T-helper 2 cell (primary cell): ENCODE results near the gene ARID5B.
A peak's percentile ranks its signal among the peaks of the same experiment; 100 is the strongest.

Experiments
- DNase-seq, 5 experiments: peaks; one replicate each; pipeline versions ENCODE4 v3.0.0 to v3.0.0-alpha.2; 2012 to 2022

ARID5B gene

DNA sequence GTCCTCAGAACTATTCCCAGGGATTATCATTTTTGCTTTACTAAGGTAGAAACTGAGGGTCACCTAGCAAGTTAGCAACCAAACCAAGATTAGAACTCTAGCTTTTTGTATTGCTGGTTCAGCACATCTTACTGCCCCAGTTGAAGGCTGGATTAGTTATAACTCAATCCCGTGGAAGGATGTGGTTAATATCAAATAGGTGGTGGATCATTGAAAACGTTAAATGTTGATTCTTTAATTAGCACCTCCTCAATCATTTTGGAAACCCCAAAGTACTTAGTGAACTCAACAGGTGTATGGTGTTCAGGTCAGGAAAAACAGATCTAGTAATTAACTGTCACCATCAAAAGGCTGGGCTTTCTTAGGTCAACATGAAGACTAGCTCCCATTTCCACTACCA, 152.4 kb downstream of the ARID5B start:
- DNase-seq, result peak in 1 of 5 experiments; percentile 62

DNA sequence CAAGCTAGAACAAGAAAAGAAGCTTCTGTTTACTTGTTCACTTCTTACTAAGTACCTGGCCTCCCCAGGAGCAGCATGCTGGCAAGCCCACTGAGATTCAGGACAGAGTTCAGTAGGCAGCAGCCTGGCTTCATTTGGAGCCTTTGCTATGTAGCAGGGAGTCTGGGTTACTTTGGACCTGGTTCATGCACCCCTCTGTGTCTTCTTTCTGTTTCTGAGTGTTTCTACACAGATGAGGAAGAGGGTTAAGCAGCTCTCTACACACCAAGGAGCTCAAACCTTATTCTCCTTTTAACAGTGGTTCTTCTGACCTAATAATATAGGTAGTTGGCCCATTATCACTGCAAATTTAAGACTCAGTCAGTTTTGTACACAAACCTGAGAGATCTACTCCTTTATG, 152.9 kb downstream of the ARID5B start:
- peak in 1 of 5 experiments; percentile 62 for DNase-seq

DNA sequence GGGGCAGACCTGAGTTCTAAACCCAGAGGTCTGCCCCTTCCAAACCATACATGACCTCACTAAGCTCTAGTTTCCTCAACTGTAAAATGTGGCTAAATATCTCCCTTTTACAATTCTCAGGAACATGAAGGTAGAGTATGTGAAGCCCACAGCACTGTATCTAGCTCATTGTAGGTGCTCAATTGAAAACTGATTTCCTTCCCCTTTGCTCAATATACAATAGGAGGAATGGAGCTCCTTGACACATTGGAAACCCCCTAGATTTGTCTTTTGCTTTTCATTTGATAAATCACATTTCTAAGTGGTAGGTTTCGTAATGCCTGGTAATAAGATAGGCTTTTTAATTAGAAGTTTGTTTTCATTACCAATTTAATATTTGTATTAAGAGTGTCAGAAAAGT, 153.3 kb downstream of the ARID5B start:
- DNase-seq, result peak in 1 of 5 experiments; percentile 69

DNA sequence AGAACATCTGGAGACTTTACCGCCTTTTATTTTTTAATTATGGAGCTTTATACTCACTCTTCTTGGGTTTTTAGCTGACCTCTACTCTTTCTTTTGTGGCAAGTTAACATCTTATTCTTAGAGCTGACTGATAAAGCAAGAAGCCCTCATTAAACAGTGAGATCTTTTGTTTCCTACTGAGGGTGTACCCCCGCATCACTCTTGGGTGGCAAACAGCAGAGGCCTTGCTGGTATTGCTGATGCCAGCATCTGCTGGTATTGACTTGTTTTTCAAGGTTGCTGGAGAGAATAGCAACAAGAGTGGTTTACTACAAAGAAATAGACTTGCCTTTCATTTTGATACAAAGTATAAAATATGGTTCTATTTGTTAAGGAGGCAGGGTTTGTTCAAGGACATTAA, 154.7 kb downstream of the ARID5B start:
- peak in 1 of 5 experiments; percentile 57 for DNase-seq

DNA sequence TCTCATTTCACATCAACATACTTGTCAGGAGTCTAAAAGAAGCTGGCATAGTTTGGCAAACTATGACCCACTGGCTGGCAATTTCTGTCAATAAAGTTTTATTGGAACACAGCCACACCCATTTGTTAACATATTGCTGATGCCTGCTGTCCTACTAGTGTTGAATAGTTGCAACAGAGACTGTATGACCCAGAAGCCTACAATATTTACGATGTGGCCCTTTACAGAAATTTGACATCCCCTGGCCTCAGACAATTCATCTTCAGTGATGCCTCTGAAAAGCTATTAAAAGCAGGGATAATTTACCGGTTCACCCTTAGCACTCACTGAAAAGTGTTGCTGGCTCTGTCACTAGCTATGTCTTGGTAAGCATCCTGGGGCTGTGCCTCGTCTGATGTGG, 155.2 kb downstream of the ARID5B start:
- DNase-seq, result no peak

DNA sequence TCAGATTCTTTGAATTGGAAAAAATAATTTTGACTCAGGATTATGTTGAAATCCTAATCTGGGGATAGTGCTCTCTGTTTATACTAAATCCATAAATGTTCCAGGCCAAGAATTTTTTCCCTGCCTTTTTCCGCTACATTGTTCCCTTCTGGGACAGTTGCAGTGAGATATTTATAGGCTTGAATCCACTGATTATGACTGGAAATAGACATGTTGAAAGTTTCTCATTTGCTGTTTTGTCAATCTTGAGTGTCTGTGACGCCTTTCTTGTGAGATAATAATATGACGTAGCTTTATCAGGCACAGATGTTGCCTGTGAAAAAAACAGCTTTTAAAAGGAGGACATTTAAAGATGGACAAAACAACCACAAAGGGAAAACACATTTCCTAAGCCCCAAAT, 155.9 kb downstream of the ARID5B start:
- no peak for DNase-seq

DNA sequence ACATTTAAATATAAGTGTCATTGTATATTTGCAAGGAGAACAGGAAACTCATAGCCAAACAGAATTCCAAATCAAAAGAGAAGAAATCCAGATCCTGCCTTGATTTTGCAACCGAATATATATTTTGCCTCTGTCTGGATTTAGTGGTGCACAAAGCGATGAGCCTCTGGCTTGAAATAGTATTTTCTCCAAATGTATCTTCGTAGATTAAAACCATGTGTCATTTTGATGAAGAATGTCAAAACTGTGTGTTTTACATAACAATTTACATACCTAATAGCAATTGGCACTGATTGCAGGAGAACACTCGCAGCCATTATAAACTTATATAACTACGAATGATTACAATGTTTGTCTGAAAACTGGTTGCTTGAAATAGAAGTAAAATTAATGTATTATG, 156.4 kb downstream of the ARID5B start:
- no peak for DNase-seq

DNA sequence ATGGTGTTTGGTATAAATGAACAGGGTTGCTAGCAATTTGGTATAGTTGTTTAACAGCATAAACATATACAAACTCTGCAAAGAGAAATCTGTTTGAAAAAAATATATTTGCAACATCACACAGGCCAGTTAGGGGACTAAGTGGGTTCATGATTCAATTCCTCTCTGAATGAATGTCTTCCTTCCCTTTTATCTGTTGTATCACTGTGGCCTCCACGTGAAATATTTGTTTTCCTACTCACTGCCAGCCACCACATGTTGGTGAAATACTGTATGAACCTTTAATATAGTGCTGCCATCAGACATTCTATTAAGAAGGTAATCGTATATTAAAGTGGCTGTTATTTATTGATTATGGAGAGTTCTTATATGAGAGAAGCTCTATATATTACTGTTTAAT, 157.0 kb downstream of the ARID5B start:
- no peak for DNase-seq

DNA sequence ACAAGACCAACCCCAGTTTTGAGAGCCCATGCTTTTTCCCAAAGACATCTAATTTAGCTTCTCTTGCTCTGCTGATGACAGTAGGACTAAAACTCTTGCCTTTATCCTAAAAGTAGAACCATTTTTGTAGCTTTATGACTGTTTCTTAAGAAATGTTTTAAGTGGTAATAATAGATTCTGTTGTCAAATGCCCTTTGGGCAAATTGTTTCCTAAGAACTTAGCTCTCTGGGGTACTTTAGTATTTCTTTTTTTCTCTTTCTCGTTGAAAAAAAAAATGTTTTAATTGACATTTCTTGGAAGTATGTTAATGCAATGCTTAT, 157.4 kb downstream of the ARID5B start:
- DNase-seq, result no peak

DNA sequence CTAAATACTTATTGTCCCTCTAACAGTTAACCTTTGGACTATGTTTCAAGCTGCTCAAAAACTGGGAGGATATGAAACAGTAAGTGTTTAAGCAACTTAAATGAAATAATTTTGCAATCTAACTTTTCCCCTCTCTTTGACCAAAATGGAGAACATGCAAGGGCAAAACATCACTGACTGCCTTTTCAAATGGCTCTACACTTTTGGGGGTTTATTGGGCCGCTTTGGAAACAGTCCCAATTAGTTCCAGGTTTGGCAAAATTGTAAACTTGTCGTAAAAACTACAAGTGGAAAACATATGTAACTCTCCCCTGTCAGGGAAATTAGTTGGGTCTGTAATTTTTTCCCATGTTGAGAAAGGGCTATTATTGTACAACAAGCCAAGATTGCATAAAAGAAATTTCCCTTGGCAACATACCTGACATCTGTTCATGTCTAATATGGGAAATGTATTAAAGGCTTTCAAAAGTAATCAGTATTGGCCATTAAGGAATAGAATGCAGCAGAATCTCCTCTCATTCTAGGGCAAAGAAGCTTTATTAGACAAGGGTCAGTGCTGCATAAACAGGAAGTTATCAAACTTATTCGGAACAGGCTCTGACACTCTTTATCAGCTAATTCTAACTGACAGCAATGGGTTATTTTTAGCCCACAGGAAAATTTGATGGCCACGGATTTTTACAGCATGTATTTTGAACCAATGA, 157.9 kb downstream of the ARID5B start:
- DNase-seq, result peak in 1 of 5 experiments; percentile 38

DNA sequence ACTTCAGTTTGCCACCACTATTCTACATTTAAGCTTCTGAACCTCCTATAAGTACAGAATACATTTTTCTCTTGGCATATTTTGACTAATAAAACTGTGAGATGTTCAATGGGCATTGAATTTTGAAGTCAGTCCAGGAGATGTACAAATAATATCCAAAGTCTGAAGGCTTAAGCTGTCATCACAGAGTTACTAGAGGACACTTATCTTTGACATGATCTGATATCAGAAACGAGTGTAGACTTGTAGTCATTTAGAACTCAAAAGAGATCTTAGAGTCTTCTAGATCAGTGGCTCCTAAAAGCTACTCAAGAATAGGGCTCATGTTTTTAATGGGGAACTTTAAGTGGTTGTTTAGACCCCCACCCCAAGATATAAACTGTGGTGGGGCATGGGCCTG, 160.5 kb downstream of the ARID5B start:
- DNase-seq, result peak in 1 of 5 experiments; percentile 79

DNA sequence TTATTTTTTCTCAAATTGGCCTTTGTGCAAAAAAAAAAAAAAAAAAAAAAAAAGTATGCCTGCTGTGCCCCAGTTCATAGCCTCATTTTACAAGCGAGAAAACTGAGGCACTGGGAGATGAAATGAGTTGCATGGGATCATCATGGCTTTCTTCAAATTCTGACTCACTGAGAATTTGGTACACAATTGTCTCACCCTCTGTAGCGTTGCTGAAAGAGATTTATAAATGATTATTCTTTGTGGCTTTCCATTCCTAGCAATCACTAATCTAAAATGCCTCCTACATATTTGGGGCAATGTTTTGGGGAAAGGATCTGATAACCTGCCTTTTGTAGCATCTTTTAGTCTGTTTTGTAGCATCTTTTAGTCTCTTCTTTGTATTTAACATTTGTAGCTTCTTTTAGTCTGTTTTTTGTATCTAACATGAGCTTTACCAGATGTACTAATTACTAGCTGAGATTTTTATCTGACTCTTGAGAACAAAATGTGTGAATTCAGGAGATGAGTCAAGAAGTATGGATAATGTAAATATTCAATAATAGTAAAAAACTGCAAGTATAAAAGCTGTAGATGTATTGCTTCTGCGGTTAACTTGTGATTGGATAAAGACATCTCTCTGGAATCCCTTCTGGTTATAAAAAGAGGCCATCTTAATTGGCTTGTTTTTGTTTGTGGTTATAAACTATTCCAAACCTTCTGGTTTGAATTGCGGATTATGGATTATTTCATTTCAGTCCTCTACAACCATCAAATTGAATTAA, 161.4 kb downstream of the ARID5B start:
- DNase-seq, result peak in 1 of 5 experiments; percentile 77

DNA sequence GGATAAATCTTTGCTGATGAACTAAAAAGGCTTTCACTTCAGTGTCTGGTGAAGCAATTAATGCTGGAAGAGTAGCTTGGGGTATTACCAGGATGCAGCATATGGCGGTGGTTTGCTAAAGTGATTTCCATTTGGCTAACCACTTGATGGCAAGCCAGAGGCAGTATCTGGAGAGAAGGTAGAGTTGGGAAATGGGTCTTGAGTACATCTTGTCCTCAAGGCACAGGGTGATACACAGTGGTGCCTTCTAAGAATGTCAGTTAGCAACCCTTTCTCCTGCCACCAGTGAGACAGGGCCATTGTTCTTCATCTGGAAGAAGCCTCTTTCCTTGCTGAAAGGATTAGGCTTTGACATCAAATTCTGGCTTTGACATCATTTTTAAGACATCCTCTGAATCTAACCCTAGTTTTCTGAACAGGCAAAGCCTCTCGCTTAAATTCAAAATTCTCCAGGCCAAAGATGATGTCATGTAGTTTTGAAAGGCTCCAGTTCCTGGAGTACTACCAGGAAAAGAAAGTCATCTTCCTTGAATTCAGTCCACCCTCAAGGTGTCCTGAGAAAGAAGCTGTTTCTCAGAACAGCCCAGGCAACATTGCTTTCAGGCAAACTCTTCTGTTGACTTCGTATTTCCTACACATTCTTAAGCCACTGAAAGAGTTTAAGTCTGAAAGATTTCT, 162.4 kb downstream of the ARID5B start:
- no peak for DNase-seq

DNA sequence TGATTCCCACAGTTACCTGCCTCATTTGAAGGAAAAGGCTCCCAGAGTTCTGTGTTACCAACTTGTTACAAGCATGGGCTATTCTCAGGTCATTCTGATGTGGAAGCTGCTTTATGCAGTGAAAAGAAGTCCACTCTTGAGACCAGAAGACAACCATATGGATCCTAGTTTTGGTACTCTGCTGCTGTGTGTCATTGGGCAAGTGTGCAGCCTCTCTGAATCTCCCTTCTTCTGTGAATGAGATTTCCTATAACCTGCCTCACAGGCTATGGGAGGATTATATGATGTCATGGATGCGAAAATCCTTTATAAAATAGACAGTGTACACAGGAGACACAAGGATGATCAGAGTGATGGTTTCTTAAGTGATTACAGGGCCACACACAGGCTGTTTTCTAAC, 166.1 kb downstream of the ARID5B start:
- DNase-seq, result no peak

DNA sequence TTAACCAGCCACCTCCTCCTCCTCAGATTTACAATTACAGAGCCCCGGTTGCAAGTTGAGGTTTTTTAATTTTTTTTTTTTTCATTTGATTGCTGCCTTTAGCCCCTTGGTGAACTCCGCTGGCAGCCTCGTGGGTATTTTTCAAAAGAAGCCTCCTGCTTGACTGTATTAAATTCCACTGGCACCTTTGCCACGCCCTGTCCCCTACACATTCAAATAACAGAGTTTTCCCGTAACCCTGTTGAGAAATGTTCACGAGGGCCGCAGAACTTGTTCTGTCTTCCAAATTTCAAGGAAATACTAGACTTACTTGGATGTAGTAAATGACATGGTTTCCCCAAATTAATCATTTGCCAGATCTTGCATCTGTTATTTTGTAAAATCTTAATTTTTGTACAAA, 167.0 kb downstream of the ARID5B start:
- no peak for DNase-seq

DNA sequence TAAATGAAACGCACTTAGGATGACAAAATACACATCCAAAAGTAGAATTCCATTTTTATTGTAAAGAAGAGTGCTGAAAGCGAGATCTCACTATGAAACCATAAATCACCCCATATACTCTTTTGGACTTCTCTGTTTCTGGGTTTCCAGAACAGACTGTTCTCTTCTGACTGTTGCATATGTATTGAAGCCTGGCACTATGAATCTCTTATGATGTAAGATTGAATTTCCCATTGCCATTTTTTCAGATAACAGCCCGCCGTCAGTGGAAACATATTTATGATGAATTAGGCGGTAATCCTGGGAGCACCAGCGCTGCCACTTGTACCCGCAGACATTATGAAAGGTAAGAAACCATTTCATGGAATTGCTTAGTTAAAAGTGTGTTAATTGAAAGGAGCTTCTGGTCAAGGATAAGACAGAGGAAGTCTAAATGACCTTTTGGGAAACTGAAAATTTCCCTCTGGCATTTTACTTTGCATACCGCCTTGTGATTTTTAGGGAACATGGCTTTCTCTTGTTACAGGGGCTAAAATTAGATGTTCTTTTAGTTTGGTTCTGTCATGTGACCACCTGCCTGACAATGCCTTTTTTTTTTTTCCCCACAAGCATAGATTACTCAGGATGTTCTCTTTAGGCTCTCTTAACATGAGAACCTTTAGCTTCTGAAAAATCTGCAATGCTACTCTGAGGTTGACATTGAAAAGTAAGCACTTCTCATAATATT, 168.1 kb downstream of the ARID5B start:
- no peak for DNase-seq

DNA sequence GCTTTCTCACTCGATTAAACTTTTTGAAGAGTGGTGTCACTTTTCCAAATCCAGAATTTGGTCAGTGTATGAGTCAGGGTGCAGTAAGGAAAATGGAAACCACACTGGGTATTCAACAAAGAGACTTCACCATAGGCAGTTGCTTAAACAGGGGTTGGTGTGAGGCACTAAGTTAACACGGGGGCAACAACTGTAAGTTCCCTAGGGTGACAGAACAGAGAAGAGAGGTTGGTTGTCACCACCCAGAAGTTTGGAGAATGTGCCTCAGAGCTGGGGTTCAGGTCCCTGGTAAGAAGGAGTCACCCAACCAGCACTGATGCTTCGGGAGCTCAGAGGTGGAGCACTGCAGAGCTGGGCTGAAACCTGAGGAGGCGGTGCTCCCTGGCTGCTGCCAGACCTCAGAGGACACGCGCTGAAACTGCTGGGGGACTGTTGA, 170.4 kb downstream of the ARID5B start:
- DNase-seq, result peak in 1 of 5 experiments; percentile 57

DNA sequence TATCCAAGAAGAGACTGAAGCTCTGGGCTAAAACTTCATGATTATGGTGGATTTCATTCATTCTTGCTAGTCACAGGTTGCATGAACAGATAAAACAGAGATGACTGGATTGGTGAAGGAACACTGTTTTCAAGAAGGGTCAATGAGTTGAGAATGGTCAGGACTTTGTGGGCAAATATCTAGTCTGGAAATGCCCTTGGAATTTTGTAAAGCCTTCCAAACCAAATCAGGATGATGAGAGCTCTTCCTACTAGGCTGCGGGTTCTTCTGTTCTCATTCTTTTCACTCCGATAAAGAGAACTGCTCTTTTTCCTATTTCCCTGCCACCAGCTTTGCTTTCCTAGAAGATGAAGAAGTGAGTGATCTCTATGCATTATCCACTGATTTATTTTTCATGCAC, 171.4 kb downstream of the ARID5B start:
- no peak for DNase-seq

DNA sequence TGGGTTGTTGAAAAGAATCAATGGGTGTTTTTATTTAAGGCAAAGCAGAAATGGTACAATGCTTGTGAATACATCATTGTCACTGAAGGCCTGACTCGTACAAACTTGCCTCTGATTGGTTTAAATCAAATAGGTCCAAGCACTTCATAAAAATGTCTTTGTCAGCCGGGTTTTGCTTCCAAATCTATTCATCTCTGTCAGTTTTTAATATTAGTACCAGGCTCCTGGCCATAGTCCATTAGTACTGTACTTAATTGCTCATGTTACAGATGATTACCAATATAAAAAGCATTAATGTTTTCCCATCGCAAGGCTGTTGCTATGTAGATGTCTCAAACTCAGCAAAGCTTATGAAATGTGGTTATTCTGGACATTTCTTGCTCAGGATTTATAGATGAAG, 171.9 kb downstream of the ARID5B start:
- no peak for DNase-seq

DNA sequence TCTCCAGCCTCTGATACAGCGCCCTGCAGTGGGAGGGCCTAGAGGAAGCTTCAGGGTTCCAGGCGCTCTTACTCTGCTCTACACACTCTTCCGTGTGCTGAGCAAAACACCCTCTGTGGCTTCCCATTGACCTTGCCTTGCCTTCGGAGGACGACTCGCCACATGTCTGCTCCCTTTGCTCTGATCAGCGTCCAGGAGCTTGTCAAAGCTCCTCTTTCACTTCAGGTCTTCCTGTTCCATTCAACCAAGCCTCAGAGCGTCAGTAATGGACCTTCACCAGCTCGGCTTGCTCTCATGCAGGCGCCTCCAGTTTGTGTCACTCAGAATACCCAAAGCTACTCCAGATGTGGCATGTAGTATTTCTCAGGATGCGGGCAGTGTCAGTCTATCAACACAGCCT, 173.9 kb downstream of the ARID5B start:
- no peak for DNase-seq

DNA sequence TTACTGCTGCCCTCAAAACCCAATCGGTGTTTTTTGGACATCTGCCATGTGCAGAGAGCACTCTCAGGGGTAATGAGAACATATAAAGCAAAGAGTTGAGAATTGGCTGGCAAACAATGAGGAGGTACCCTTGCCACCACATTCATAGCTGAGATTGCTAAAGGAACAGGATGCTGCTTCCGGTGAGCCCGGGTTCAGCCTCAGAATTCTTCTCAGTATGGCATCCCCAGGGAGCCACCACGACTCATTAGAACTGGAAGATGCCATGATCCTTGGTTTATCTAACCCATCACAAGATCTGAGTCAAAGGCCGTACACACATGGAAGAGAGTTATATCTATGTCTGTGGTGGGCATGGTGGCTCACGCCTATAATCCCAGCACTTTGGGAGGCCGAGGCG, 174.4 kb downstream of the ARID5B start:
- DNase-seq, result no peak

DNA sequence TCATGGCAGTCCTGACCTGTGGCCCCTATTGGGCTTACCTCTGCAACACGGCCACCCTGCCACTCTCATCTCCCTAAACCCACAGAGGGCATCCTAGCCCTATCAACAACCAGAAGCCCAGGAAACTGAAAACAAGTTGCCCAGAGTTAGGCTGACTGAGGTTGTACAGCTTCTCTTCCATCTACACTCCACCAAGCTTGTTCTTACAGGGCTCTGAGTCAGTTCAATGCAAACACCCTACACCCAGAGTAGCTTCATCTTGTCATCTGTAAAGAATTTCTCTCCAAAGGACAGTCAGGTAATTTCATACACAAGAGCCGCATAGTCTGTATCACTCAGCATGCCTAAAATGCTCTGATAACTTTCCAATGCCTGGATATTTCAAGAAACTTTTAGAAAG, 175.4 kb downstream of the ARID5B start:
- DNase-seq, result peak in 1 of 5 experiments; percentile 70

DNA sequence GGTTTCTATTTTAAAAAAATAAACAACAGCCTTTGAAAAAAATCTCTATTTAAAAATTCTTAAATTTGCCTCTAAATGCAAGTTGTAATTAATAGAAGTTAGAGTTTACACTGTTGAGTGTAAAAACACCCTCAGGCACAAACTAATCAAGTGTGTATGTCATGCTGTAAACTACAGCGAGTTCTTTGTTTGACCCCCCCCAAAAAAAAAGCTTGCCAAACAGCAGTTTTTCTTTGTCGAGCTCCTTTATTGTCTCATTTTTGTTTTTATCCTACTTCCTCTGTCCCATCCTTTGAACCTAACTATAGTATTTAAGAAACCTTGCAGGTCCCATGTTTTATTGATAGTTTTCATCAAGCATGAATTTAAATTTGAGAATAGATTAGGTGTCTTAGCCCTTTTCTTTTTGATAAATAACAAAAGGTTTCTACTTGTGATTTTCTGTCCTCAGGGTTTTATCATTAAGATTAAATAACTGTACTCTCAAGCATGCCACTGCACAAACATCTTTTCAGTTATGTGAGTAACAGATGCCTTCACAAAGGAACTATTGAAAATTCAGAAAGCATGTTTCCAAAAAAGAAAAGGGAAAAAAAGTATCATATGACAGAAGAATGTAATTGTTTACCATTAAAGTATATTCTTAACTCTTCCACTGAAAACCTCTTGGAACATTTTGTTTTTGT, 176.0 kb downstream of the ARID5B start:
- DNase-seq, result no peak
